OCI-LY7 (cell line): ENCODE measurements around the gene LSR. TPM values are rescaled to one million over a fixed set of nuclear protein-coding genes. Genes with fewer than 3 reads are reported as not detected.

Experiments
- BruUV-seq: library from RNA; stranded (reverse); fragments of 400-500 nt; replicated peaks from 2 replicates; lab custom pipeline; 2021; lab: Mats Ljungman, UMichigan
- CTCF ChIA-PET: fragments of 300-600 bp; sonication (Branson Sonifier 250); formaldehyde crosslinking; loops from one replicate; lab custom pipeline; 2022; ENCODE audit warnings: antibody characterized with exemption; ENCODE audit not compliant: unreplicated experiment; lab: Charles Lee
- POLR2A ChIA-PET: fragments of 300-600 bp; sonication (Branson Sonifier 250); formaldehyde crosslinking; loops from one replicate; lab custom pipeline; 2022; ENCODE audit warnings: antibody characterized with exemption; lab: Charles Lee
- DNase-seq: peaks from one replicate; pipeline ENCODE4 v3.0.0-alpha.2; 2015; ENCODE audit warnings: low spot score
- H2AFZ ChIP-seq: fragments of 200-600 bp; sonication (generic), shearing (Covaris generic); 2 replicates; pipeline ENCODE4 v1.6.1; 2014; ENCODE audit warnings: mild to moderate bottlenecking, antibody characterized with exemption, low read length, moderate library complexity
- H3K27ac ChIP-seq: fragments of 200-600 bp; sonication (generic); 2 replicates; pipeline ENCODE4 v1.5.1; 2014; ENCODE audit warnings: mixed run types, low read depth, mild to moderate bottlenecking, moderate library complexity, low read length, inconsistent platforms; ENCODE audit not compliant: poor library complexity, severe bottlenecking
- H3K36me3 ChIP-seq: fragments of 200-600 bp; sonication (generic); 2 replicates; pipeline ENCODE4 v1.6.1; 2014; ENCODE audit warnings: mild to moderate bottlenecking, antibody characterized with exemption, low read length, moderate library complexity, mixed read lengths; ENCODE audit not compliant: insufficient read depth
- H3K4me1 ChIP-seq: fragments of 200-600 bp; sonication (generic); 2 replicates; pipeline ENCODE4 v1.5.1; 2014; ENCODE audit warnings: mild to moderate bottlenecking, low read length; ENCODE audit not compliant: insufficient read depth, poor library complexity, severe bottlenecking
- H3K4me2 ChIP-seq: fragments of 200-600 bp; sonication (generic); 2 replicates; pipeline ENCODE4 v1.6.1; 2014; ENCODE audit warnings: mild to moderate bottlenecking, low read length
- H3K4me3 ChIP-seq: fragments of 200-600 bp; sonication (generic); 2 replicates; pipeline ENCODE4 v1.5.1; 2014; ENCODE audit warnings: mild to moderate bottlenecking, low read depth, low read length; ENCODE audit not compliant: poor library complexity, severe bottlenecking
- H3K79me2 ChIP-seq: fragments of 200-600 bp; sonication (generic); 2 replicates; pipeline ENCODE4 v1.6.1; 2016; ENCODE audit warnings: low read depth, mild to moderate bottlenecking, low read length, moderate library complexity, mixed read lengths; ENCODE audit not compliant: insufficient read depth
- H3K9me2 ChIP-seq: fragments of 200-600 bp; sonication (generic); 2 replicates; pipeline ENCODE4 v1.6.1; 2016; ENCODE audit warnings: mild to moderate bottlenecking, low read length, mixed read lengths; ENCODE audit not compliant: insufficient read depth
- H3K9me3 ChIP-seq: fragments of 200-600 bp; sonication (generic); 2 replicates; pipeline ENCODE4 v1.6.1; 2014; ENCODE audit warnings: mild to moderate bottlenecking, mixed run types, low read length, mixed read lengths
- H4K20me1 ChIP-seq: fragments of 200-600 bp; sonication (generic); 2 replicates; pipeline ENCODE4 v1.6.1; 2014; ENCODE audit warnings: mild to moderate bottlenecking, antibody characterized with exemption, low read length, moderate library complexity, mixed read lengths; ENCODE audit not compliant: insufficient read depth
- CTCF ChIP-seq: fragments of 200-600 bp; sonication (generic); conservative IDR thresholded peaks from 2 replicates; pipeline ENCODE4 v1.5.1; 2014; ENCODE audit warnings: mild to moderate bottlenecking, antibody characterized with exemption, low read length, moderate library complexity, mixed read lengths
- EZH2phosphoT487 ChIP-seq: fragments of 200-600 bp; sonication (generic); IDR thresholded peaks from 2 replicates; pipeline ENCODE4 v1.6.1; 2018; ENCODE audit warnings: low read depth, borderline replicate concordance, mild to moderate bottlenecking, mixed run types, antibody characterized with exemption, low read length, moderate library complexity, mixed read lengths
- intact Hi-C: fragments of 100-400 bp; cut with micrococcal nuclease; formaldehyde crosslinking; loops from one replicate; pipeline ENCODE4 v1.10.0; 2022; ENCODE audit not compliant: unreplicated experiment
- total RNA-seq, 2 experiments: library from RNA; depleted of rRNA in 1 of 2; stranded (reverse); fragments of >200 nt in 1 of 2; shearing (Covaris generic) in 1 of 2; gene quantifications; 2 replicates each; pipeline ENCODE4 v1.2.3, GENCODE V29; 2014 to 2022

The LSR gene
- total RNA-seq, 2 experiments from 2014 or later = 15.0 to 33.6 TPM

GRCh38 chr19:35262101-35262761, 13.4 kb downstream of the LSR start:
- Histone ChIP-seq H3K79me2 (peaks cover 3% of the 10 kb centered on the region; the same call in 1 of the 2 replicates), H3K4me3 (no peak overlapping the region), H3K9me3 (no peaks in the 10 kb centered on the region), H3K4me1 (peaks cover 35% of the 10 kb centered on the region), H3K27ac (no peak overlapping the region), H3K4me2 (no peak overlapping the region), H2AFZ (no peak overlapping the region), H3K9me2 (no peaks in the 10 kb centered on the region), H4K20me1 (no peaks in the 10 kb centered on the region), H3K36me3 (peaks cover 58% of the 10 kb centered on the region)
- intact Hi-C loops = no loop called here
- BruUV-seq = no TSS peak
- ChIA-PET CTCF (no interaction called here), POLR2A (no interaction called here)
- no peak for DNase-seq
- no peak for TF ChIP-seq CTCF

- peaks cover 33% of the 10 kb centered on the region for H3K4me1 ChIP-seq
- peak overlapping the region; percentile 39 for H3K27ac ChIP-seq
- peaks cover 9% of the 10 kb centered on the region; the same call in 1 of the 2 replicates for H3K79me2 ChIP-seq
- H3K9me3 ChIP-seq = no peaks in the 10 kb centered on the region
- TSS peak; percentile 52 for BruUV-seq
- H2AFZ ChIP-seq = no peak overlapping the region
- H3K4me2 ChIP-seq = peak overlapping the region; percentile 18; the same call in 1 of the 2 replicates
- no peak for DNase-seq
- peaks cover 63% of the 10 kb centered on the region for H3K36me3 ChIP-seq
- POLR2A ChIA-PET = interaction anchor here (0.7 kb wide), 1 partner anchor 27 kb away, joined by 3 read pairs; no protein-coding TSS in a partner anchor
- no peaks in the 10 kb centered on the region for H4K20me1 ChIP-seq
- no peaks in the 10 kb centered on the region for H3K9me2 ChIP-seq
- intact Hi-C loops = loop anchor here (5.0 kb wide), 1 partner anchor 122 kb away; the partner anchor contains the start of gene FXYD7
- TF ChIP-seq EZH2phosphoT487 = no peak
- TF ChIP-seq CTCF = no peak
- no peak overlapping the region for H3K4me3 ChIP-seq
- CTCF ChIA-PET = no interaction called here
Measured at GRCh38 chr19:35264268-35265125, 15.7 kb downstream of the LSR start.
